ENCODE data around the gene BMP6.

Gene BMP6

GRCh38 chr6:7725849-7726415 lies at the start of gene BMP6:
BMP6 (plus strand) TSS chr6:7726099; CDS start chr6:7726956, 857 bp downstream.
- H3K4me3 Mint-ChIP-seq, result peak within 1 kb of the TSS; percentile 72
- CTCF ChIA-PET, result interaction anchor here (1.7 to 2.1 kb wide), 3 partner anchors 333 to 493 kb away, joined by 4 to 12 read pairs (median 6); partner anchors contain the start of gene BLOC1S5
- H3K27ac Mint-ChIP-seq, result peak within 1 kb of the TSS; percentile 58
- H3K27me3 Mint-ChIP-seq, result peaks cover 91% of the 10 kb centered on the region
- H3K4me1 Mint-ChIP-seq, result peaks cover 16% of the 10 kb centered on the region
- H3K9me3 Mint-ChIP-seq, result no peaks in the 10 kb centered on the region
- peak; percentile 82 for DNase-seq
- H3K36me3 Mint-ChIP-seq, result no peaks in the 10 kb centered on the region

- H3K9me3 Mint-ChIP-seq, result no peaks in the 10 kb centered on the region
- CTCF ChIA-PET, result no interaction called here
- H3K36me3 Mint-ChIP-seq, result no peaks in the 10 kb centered on the region
- DNase-seq, result no peak
- H3K4me1 Mint-ChIP-seq, result no peaks in the 10 kb centered on the region
- H3K4me3 Mint-ChIP-seq, result no peak overlapping the region
- H3K27me3 Mint-ChIP-seq, result peaks cover 11% of the 10 kb centered on the region
- no peak overlapping the region for H3K27ac Mint-ChIP-seq
Observed at GRCh38 chr6:7677229-7677628, 48.7 kb upstream of the BMP6 start.

- H3K4me3 Mint-ChIP-seq, result no peak overlapping the region
- H3K27ac Mint-ChIP-seq, result no peak overlapping the region
- no peak for DNase-seq
- no peaks in the 10 kb centered on the region for H3K9me3 Mint-ChIP-seq
- peaks cover 13% of the 10 kb centered on the region for H3K27me3 Mint-ChIP-seq
- no peaks in the 10 kb centered on the region for H3K4me1 Mint-ChIP-seq
- CTCF ChIA-PET, result no interaction called here
- no peaks in the 10 kb centered on the region for H3K36me3 Mint-ChIP-seq
Observed at GRCh38 chr6:7680393-7681075, 45.4 kb upstream of the BMP6 start.

- DNase-seq, result no peak
- Mint-ChIP-seq H3K36me3 (no peaks in the 10 kb centered on the region), H3K27ac (no peak overlapping the region), H3K27me3 (peaks cover 13% of the 10 kb centered on the region), H3K4me3 (no peak overlapping the region), H3K9me3 (no peaks in the 10 kb centered on the region), H3K4me1 (no peaks in the 10 kb centered on the region)
- CTCF ChIA-PET, result no interaction called here
Observed at GRCh38 chr6:7681449-7681848, 44.5 kb upstream of the BMP6 start.

GRCh38 chr6:7684076-7684475 lies 41.8 kb upstream of the BMP6 start:
- Mint-ChIP-seq H3K36me3 (no peaks in the 10 kb centered on the region), H3K27me3 (peaks cover 13% of the 10 kb centered on the region), H3K27ac (no peak overlapping the region), H3K9me3 (no peaks in the 10 kb centered on the region), H3K4me3 (no peak overlapping the region), H3K4me1 (no peaks in the 10 kb centered on the region)
- CTCF ChIA-PET, result no interaction called here
- DNase-seq, result no peak

- H3K27me3 Mint-ChIP-seq, result peaks cover 10% of the 10 kb centered on the region
Observed at GRCh38 chr6:7684843-7685242, 41.1 kb upstream of the BMP6 start.

GRCh38 chr6:7685276-7685675 lies 40.6 kb upstream of the BMP6 start:
- no peaks in the 10 kb centered on the region for H3K9me3 Mint-ChIP-seq
- peaks cover 10% of the 10 kb centered on the region for H3K27me3 Mint-ChIP-seq
- H3K36me3 Mint-ChIP-seq, result no peaks in the 10 kb centered on the region
- H3K4me1 Mint-ChIP-seq, result no peaks in the 10 kb centered on the region
- no peak for DNase-seq
- H3K4me3 Mint-ChIP-seq, result no peak overlapping the region
- no peak overlapping the region for H3K27ac Mint-ChIP-seq
- CTCF ChIA-PET, result no interaction called here

More at GRCh38 chr6:7684843-7685242, 41.1 kb upstream of the BMP6 start:
- DNase-seq, result no peak
- H3K4me3 Mint-ChIP-seq, result no peak overlapping the region
- H3K27ac Mint-ChIP-seq, result no peak overlapping the region
- H3K36me3 Mint-ChIP-seq, result no peaks in the 10 kb centered on the region
- no peaks in the 10 kb centered on the region for H3K4me1 Mint-ChIP-seq
- no peaks in the 10 kb centered on the region for H3K9me3 Mint-ChIP-seq
- CTCF ChIA-PET, result no interaction called here

- Mint-ChIP-seq H3K27me3 (peaks cover 19% of the 10 kb centered on the region), H3K4me1 (no peaks in the 10 kb centered on the region), H3K27ac (no peak overlapping the region), H3K9me3 (no peaks in the 10 kb centered on the region), H3K36me3 (no peaks in the 10 kb centered on the region), H3K4me3 (no peak overlapping the region)
- CTCF ChIA-PET, result no interaction called here
- DNase-seq, result no peak
Observed at GRCh38 chr6:7687145-7688111, 38.5 kb upstream of the BMP6 start.

- CTCF ChIA-PET, result no interaction called here
- no peak for DNase-seq
- no peaks in the 10 kb centered on the region for H3K9me3 Mint-ChIP-seq
- H3K27ac Mint-ChIP-seq, result no peak overlapping the region
- H3K36me3 Mint-ChIP-seq, result no peaks in the 10 kb centered on the region
- H3K27me3 Mint-ChIP-seq, result peaks cover 11% of the 10 kb centered on the region
- H3K4me3 Mint-ChIP-seq, result no peak overlapping the region
- no peaks in the 10 kb centered on the region for H3K4me1 Mint-ChIP-seq
Observed at GRCh38 chr6:7691021-7691420, 34.9 kb upstream of the BMP6 start.

GRCh38 chr6:7691675-7692452 lies 34.0 kb upstream of the BMP6 start:
- CTCF ChIA-PET, result interaction anchor here (0.8 kb wide), 1 partner anchor 567 kb away, joined by 3 read pairs; no protein-coding TSS in a partner anchor
- Mint-ChIP-seq H3K27ac (no peak overlapping the region), H3K27me3 (peaks cover 11% of the 10 kb centered on the region), H3K36me3 (no peaks in the 10 kb centered on the region), H3K4me1 (no peaks in the 10 kb centered on the region), H3K9me3 (no peaks in the 10 kb centered on the region), H3K4me3 (no peak overlapping the region)
- DNase-seq, result no peak

- Mint-ChIP-seq H3K4me3 (no peak overlapping the region), H3K9me3 (no peaks in the 10 kb centered on the region), H3K36me3 (no peaks in the 10 kb centered on the region), H3K4me1 (no peaks in the 10 kb centered on the region), H3K27ac (no peak overlapping the region), H3K27me3 (peaks cover 11% of the 10 kb centered on the region)
- CTCF ChIA-PET, result interaction anchor here (0.8 kb wide), 1 partner anchor 566 kb away, joined by 3 read pairs; no protein-coding TSS in a partner anchor
- DNase-seq, result no peak
Observed at GRCh38 chr6:7692453-7692784, 33.5 kb upstream of the BMP6 start.

- Mint-ChIP-seq H3K4me3 (no peak overlapping the region), H3K4me1 (peaks cover 5% of the 10 kb centered on the region)
Observed at GRCh38 chr6:7693827-7694226, 32.1 kb upstream of the BMP6 start.

GRCh38 chr6:7696061-7696460 lies 29.8 kb upstream of the BMP6 start:
- CTCF ChIA-PET, result no interaction called here
- H3K4me1 Mint-ChIP-seq, result peaks cover 5% of the 10 kb centered on the region
- H3K36me3 Mint-ChIP-seq, result no peaks in the 10 kb centered on the region
- no peaks in the 10 kb centered on the region for H3K9me3 Mint-ChIP-seq
- peaks cover 11% of the 10 kb centered on the region for H3K27me3 Mint-ChIP-seq
- no peak overlapping the region for H3K27ac Mint-ChIP-seq
- no peak for DNase-seq
- no peak overlapping the region for H3K4me3 Mint-ChIP-seq

More at GRCh38 chr6:7693827-7694226, 32.1 kb upstream of the BMP6 start:
- Mint-ChIP-seq H3K36me3 (no peaks in the 10 kb centered on the region), H3K27me3 (peaks cover 11% of the 10 kb centered on the region), H3K9me3 (no peaks in the 10 kb centered on the region), H3K27ac (no peak overlapping the region)
- CTCF ChIA-PET, result no interaction called here
- DNase-seq, result no peak

- no peak for DNase-seq
- CTCF ChIA-PET, result no interaction called here
- no peaks in the 10 kb centered on the region for H3K9me3 Mint-ChIP-seq
- H3K36me3 Mint-ChIP-seq, result no peaks in the 10 kb centered on the region
- peaks cover 5% of the 10 kb centered on the region for H3K4me1 Mint-ChIP-seq
- H3K27ac Mint-ChIP-seq, result no peak overlapping the region
- no peak overlapping the region for H3K4me3 Mint-ChIP-seq
- peaks cover 4% of the 10 kb centered on the region for H3K27me3 Mint-ChIP-seq
Observed at GRCh38 chr6:7697432-7697819, 28.5 kb upstream of the BMP6 start.
